Upper lobe of right lung (tissue), 1 donor: ENCODE measurements around the gene TRDMT1. TPM values are rescaled to one million over a fixed set of nuclear protein-coding genes. Genes with fewer than 3 reads are reported as not detected.

Source experiments
- ATAC-seq: fragments of 200-7000 bp; cut with Tn5 transposase; one replicate; pipeline ENCODE4 v1.9.1; 2020; ENCODE audit warnings: mild to moderate bottlenecking, moderate library complexity
- DNase-seq: peaks from one replicate; pipeline ENCODE4 v3.0.0-alpha.2; 2020
- H3K27ac ChIP-seq: fragments of 200-600 bp; one replicate; pipeline ENCODE4 v1.8.0; 2022
- H3K27me3 ChIP-seq: fragments of 200-600 bp; one replicate; pipeline ENCODE4 v1.8.0; 2022; ENCODE audit warnings: mild to moderate bottlenecking
- H3K36me3 ChIP-seq: fragments of 200-600 bp; one replicate; pipeline ENCODE4 v1.8.0; 2022
- H3K4me1 ChIP-seq: fragments of 200-600 bp; one replicate; pipeline ENCODE4 v1.8.0; 2022
- H3K4me3 ChIP-seq: fragments of 200-600 bp; one replicate; pipeline ENCODE4 v1.8.0; 2022; ENCODE audit warnings: mild to moderate bottlenecking
- H3K9me3 ChIP-seq: fragments of 200-600 bp; one replicate; pipeline ENCODE4 v1.8.0; 2022
- CTCF ChIP-seq: fragments of 200-600 bp; IDR thresholded peaks from one replicate; pipeline ENCODE4 v1.8.0; 2022; ENCODE audit warnings: antibody characterized with exemption
- intact Hi-C: fragments of 100-400 bp; cut with DNase I; formaldehyde crosslinking; loops from one replicate; pipeline ENCODE4 v1.11.0; 2022
- total RNA-seq: library from RNA; stranded (reverse); fragmentation: NEBNext Ultra II Directional; extraction: Animal tissue kit (Norgen Biotek cat#: 25700); gene quantifications from one replicate; pipeline ENCODE4 v1.2.1, GENCODE V29; 2021
- donor health status: DM: no; HTN: yes; CAD: no; lungs with severe emphysema.

The TRDMT1 gene
- total RNA-seq, 1 donor from 2014 or later: 9.2 TPM

- Histone ChIP-seq H3K4me1 (no peaks in the 10 kb centered on the region), H3K4me3 (no peak overlapping the region), H3K27me3 (no peaks in the 10 kb centered on the region), H3K9me3 (no peaks in the 10 kb centered on the region), H3K27ac (no peak overlapping the region), H3K36me3 (no peaks in the 10 kb centered on the region)
- DNase-seq (no peak), ATAC-seq (no peak)
- no peak for TF ChIP-seq CTCF
- intact Hi-C loops: no loop called here
Observed at GRCh38 chr10:17169803-17170202, 31.7 kb downstream of the TRDMT1 start.

GRCh38 chr10:17166699-17167098 is 34.8 kb downstream of the TRDMT1 start:
- H3K4me3 ChIP-seq: no peak overlapping the region
- H3K27me3 ChIP-seq: no peaks in the 10 kb centered on the region
- no peaks in the 10 kb centered on the region for H3K4me1 ChIP-seq
- no peak for TF ChIP-seq CTCF
- H3K9me3 ChIP-seq: no peaks in the 10 kb centered on the region
- H3K36me3 ChIP-seq: no peaks in the 10 kb centered on the region
- intact Hi-C loops: no loop called here
- ATAC-seq: peak; percentile 14
- DNase-seq: no peak
- no peak overlapping the region for H3K27ac ChIP-seq

DNA sequence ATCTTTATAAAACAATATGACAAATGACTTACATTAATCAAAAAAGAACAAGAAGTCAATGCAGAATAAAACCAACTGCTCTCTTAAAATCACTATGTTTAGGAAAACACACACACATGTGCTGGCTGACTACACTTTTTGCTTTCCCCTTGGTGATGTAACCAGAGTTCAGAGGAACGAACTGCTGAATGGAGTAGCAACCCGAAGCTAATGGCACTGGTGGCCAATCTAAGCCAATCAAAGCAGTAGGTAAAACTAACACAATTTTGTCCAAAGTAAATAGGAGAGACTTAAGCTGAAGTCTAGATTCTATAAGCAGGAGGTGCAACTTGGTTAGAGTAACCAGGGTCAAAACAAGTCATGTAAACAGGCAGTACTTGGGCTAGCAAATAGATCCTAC is 38.6 kb downstream of the TRDMT1 start:
- H3K36me3 ChIP-seq: no peaks in the 10 kb centered on the region
- no peak for TF ChIP-seq CTCF
- H3K4me1 ChIP-seq: no peaks in the 10 kb centered on the region
- H3K27ac ChIP-seq: no peak overlapping the region
- H3K4me3 ChIP-seq: no peak overlapping the region
- DNase-seq: no peak
- no peaks in the 10 kb centered on the region for H3K9me3 ChIP-seq
- ATAC-seq: no peak
- no peaks in the 10 kb centered on the region for H3K27me3 ChIP-seq
- intact Hi-C loops: no loop called here

- no peaks in the 10 kb centered on the region for H3K36me3 ChIP-seq
- no peaks in the 10 kb centered on the region for H3K27me3 ChIP-seq
- H3K9me3 ChIP-seq: no peaks in the 10 kb centered on the region
- ATAC-seq (no peak), DNase-seq (no peak)
- no peak overlapping the region for H3K27ac ChIP-seq
- no peak for TF ChIP-seq CTCF
- intact Hi-C loops: no loop called here
- no peaks in the 10 kb centered on the region for H3K4me1 ChIP-seq
- no peak overlapping the region for H3K4me3 ChIP-seq
Observed at GRCh38 chr10:17161775-17162174, 39.7 kb downstream of the TRDMT1 start.

GRCh38 chr10:17157024-17157423 is 44.4 kb downstream of the TRDMT1 start:
- no peaks in the 10 kb centered on the region for H3K36me3 ChIP-seq
- H3K4me1 ChIP-seq: no peaks in the 10 kb centered on the region
- H3K27ac ChIP-seq: no peak overlapping the region
- intact Hi-C loops: no loop called here
- DNase-seq (no peak), ATAC-seq (no peak)
- no peaks in the 10 kb centered on the region for H3K9me3 ChIP-seq
- H3K27me3 ChIP-seq: no peaks in the 10 kb centered on the region
- H3K4me3 ChIP-seq: no peak overlapping the region
- no peak for TF ChIP-seq CTCF

- H3K4me3 ChIP-seq: no peak overlapping the region
- no peaks in the 10 kb centered on the region for H3K36me3 ChIP-seq
- H3K4me1 ChIP-seq: no peaks in the 10 kb centered on the region
- DNase-seq: no peak
- no peaks in the 10 kb centered on the region for H3K27me3 ChIP-seq
- TF ChIP-seq CTCF: no peak
- intact Hi-C loops: no loop called here
- no peaks in the 10 kb centered on the region for H3K9me3 ChIP-seq
- H3K27ac ChIP-seq: no peak overlapping the region
- no peak for ATAC-seq
Observed at GRCh38 chr10:17155826-17156225, 45.6 kb downstream of the TRDMT1 start.
